CD14-positive monocyte (primary cell): ENCODE results near the gene C1QBP. TPM values are rescaled to one million over a fixed set of nuclear protein-coding genes. Genes with fewer than 3 reads are reported as not detected.

ENCODE experiments used
- DNase-seq, 3 donors: peaks; one replicate each; pipeline ENCODE4 v3.0.0-alpha.2; 2011 to 2022
- H2AFZ ChIP-seq: 2 replicates; pipeline ENCODE4 v1.6.0; 2012; ENCODE audit warnings: mild to moderate bottlenecking, low read depth, low read length, inconsistent platforms; ENCODE audit not compliant: insufficient read depth, poor library complexity, severe bottlenecking
- H3K27ac ChIP-seq, 2 donors: 1 replicate in 1 of 2; 2 replicates in 1 of 2; pipeline ENCODE4 v1.5.1; 2012 to 2013; ENCODE audit warnings: low read length in 2 of 2, control low read depth in 1 of 2, inconsistent platforms in 1 of 2, low read depth in 1 of 2, mild to moderate bottlenecking in 1 of 2
- H3K27me3 ChIP-seq, 2 donors: one replicate each; pipeline versions ENCODE4 v1.6.0 to v1.6.1; 2011 to 2013; ENCODE audit warnings: low read length in 2 of 2; ENCODE audit not compliant: control insufficient read depth in 2 of 2, insufficient read depth in 2 of 2
- H3K36me3 ChIP-seq, 2 donors: replicated peaks in 1 of 2; 1 replicate in 1 of 2; 2 replicates in 1 of 2; pipeline versions ENCODE4 v1.5.1 to v1.6.1; 2012 to 2013; ENCODE audit warnings: low read length in 2 of 2, control low read depth in 1 of 2, inconsistent platforms in 1 of 2, mild to moderate bottlenecking in 1 of 2; ENCODE audit not compliant: insufficient read depth in 2 of 2, control insufficient read depth in 1 of 2
- H3K4me1 ChIP-seq, 2 donors: 1 replicate in 1 of 2; 2 replicates in 1 of 2; pipeline versions ENCODE4 v1.5.1 to v1.6.1; 2012 to 2013; ENCODE audit warnings: low read length in 2 of 2, control low read depth in 1 of 2, inconsistent platforms in 1 of 2, mild to moderate bottlenecking in 1 of 2, moderate library complexity in 1 of 2; ENCODE audit not compliant: insufficient read depth in 2 of 2, control insufficient read depth in 1 of 2
- H3K4me2 ChIP-seq: replicated peaks from 2 replicates; pipeline ENCODE3; 2012; ENCODE audit warnings: low read length, moderate library complexity, mild to moderate bottlenecking; ENCODE audit not compliant: poor library complexity, severe bottlenecking; ENCODE audit errors: extremely low read depth
- H3K4me3 ChIP-seq, 3 experiments: fragments of 200-600 bp in 1 of 3; sonication (generic) in 1 of 3; replicated peaks in 1 of 3; 1 replicate in 2 of 3; 2 replicates in 1 of 3; pipeline ENCODE4 v1.5.1; 2011 to 2013; ENCODE audit warnings: low read length in 3 of 3, mild to moderate bottlenecking in 3 of 3, control low read depth in 2 of 3, low read depth in 2 of 3, inconsistent platforms in 1 of 3, moderate library complexity in 1 of 3
- H3K79me2 ChIP-seq: 2 replicates; pipeline ENCODE4 v1.6.0; 2012; ENCODE audit warnings: mild to moderate bottlenecking, control low read depth, inconsistent platforms, low read length, moderate library complexity; ENCODE audit not compliant: insufficient read depth
- H3K9ac ChIP-seq: 2 replicates; pipeline ENCODE4 v1.6.0; 2017; ENCODE audit warnings: low read length, mild to moderate bottlenecking; ENCODE audit not compliant: insufficient read depth, poor library complexity, severe bottlenecking
- H3K9me3 ChIP-seq, 2 donors: replicated peaks in 1 of 2; 1 replicate in 1 of 2; 2 replicates in 1 of 2; pipeline versions ENCODE4 v1.5.1 to v1.6.1; 2012 to 2013; ENCODE audit warnings: low read length in 2 of 2, control low read depth in 1 of 2; ENCODE audit not compliant: control insufficient read depth in 1 of 2, insufficient read depth in 1 of 2
- H4K20me1 ChIP-seq: 2 replicates; pipeline ENCODE4 v1.6.0; 2012; ENCODE audit warnings: mild to moderate bottlenecking, low read length, control low read depth, moderate library complexity; ENCODE audit not compliant: insufficient read depth
- H3K27ac Mint-ChIP-seq, 7 donors: one replicate each; pipeline ENCODE4 v1.8.0; 2020; ENCODE audit warnings: mild to moderate bottlenecking in 7 of 7, mixed read lengths in 7 of 7, moderate library complexity in 6 of 7, inconsistent platforms in 2 of 7
- H3K27me3 Mint-ChIP-seq, 3 donors: one replicate each; pipeline ENCODE4 v1.8.0; 2021 to 2022; ENCODE audit warnings: low read depth in 3 of 3, mild to moderate bottlenecking in 3 of 3, mixed read lengths in 3 of 3, moderate library complexity in 3 of 3, inconsistent platforms in 1 of 3
- H3K36me3 Mint-ChIP-seq, 2 donors: one replicate each; pipeline ENCODE4 v1.8.0; 2020; ENCODE audit warnings: mixed read lengths in 2 of 2, inconsistent platforms in 1 of 2, mild to moderate bottlenecking in 1 of 2
- H3K4me1 Mint-ChIP-seq: one replicate; pipeline ENCODE4 v1.8.0; 2020; ENCODE audit warnings: mild to moderate bottlenecking, mixed read lengths
- H3K4me3 Mint-ChIP-seq, 2 donors: one replicate each; pipeline ENCODE4 v1.8.0; 2020; ENCODE audit warnings: mild to moderate bottlenecking in 2 of 2, mixed read lengths in 2 of 2, moderate library complexity in 1 of 2
- H3K9me3 Mint-ChIP-seq, 7 donors: one replicate each; pipeline ENCODE4 v1.8.0; 2020 to 2022; ENCODE audit warnings: mixed read lengths in 7 of 7, mild to moderate bottlenecking in 6 of 7, moderate library complexity in 6 of 7, inconsistent platforms in 2 of 7
- WGBS: methylation state at CpG from one replicate; pipeline ENCODE4 v1.1.5; 2013; ENCODE audit warnings: missing lambda C conversion rate; ENCODE audit not compliant: insufficient coverage; 5-methylcytosine and 5-hydroxymethylcytosine counted together
- intact Hi-C, 2 donors: fragments of 100-400 bp; cut with micrococcal nuclease; formaldehyde crosslinking; loops; one replicate each; pipeline versions ENCODE4 v1.15.0 to v1.15.1; 2023
- polyA plus RNA-seq, 3 donors: library from polyadenylated mRNA; depleted of rRNA in 1 of 3; unstranded in 2 of 3; stranded (reverse) in 1 of 3; fragments of 300-500 nt in 2 of 3; fragments of >200 nt in 1 of 3; fragmentation: Illumina TruSeq in 2 of 3; gene quantifications; 1 replicate in 2 of 3; 2 replicates in 1 of 3; pipeline ENCODE4 v1.2.3, GENCODE V29; 2012 to 2021
- TF ChIP-seq, protein P1 (sequence below): fragments of 200-600 bp; IDR thresholded peaks from one replicate; pipeline ENCODE4 v1.8.0; 2022; ENCODE audit warnings: antibody characterized with exemption, mild to moderate bottlenecking

Gene C1QBP
- polyA plus RNA-seq, 3 donors, result 32.7 to 169 (median 122) TPM

DNA sequence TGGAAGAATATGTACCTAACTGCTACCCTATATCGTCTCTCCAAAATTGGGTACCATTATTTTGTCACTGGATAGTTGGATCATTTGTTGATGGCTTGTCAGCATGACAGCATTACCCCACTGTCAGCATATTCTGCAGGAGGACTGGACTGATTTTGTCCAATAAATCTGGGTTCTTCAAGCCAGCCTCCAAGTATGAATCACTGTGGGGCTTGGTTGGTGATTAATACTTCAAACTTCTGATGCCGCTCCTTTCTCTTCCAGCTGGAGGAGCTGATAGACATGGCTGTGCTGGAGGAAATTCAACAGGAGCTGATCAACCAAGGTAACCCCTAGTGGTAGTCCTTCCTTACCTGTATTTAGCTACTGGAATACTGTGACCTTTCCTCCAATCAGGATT is 16.4 kb downstream of the C1QBP start:
- peaks cover 0 to 2% (median 0%) of the 10 kb centered on the region in 3 donors for H3K27me3 Mint-ChIP-seq
- no peak overlapping the region for H3K27ac Mint-ChIP-seq
- H3K4me1 ChIP-seq, result peaks cover 15 to 20% of the 10 kb centered on the region in 2 donors
- H3K9ac ChIP-seq, result no peak overlapping the region
- H3K9me3 Mint-ChIP-seq, result no peaks in the 10 kb centered on the region
- peaks cover 48% of the 10 kb centered on the region for H3K79me2 ChIP-seq
- no peaks in the 10 kb centered on the region for H4K20me1 ChIP-seq
- WGBS, result 100% methylated on average over 1 of the region's 2 CpGs
- H3K4me1 Mint-ChIP-seq, result peaks cover 20% of the 10 kb centered on the region
- TF ChIP-seq, protein P1, sequence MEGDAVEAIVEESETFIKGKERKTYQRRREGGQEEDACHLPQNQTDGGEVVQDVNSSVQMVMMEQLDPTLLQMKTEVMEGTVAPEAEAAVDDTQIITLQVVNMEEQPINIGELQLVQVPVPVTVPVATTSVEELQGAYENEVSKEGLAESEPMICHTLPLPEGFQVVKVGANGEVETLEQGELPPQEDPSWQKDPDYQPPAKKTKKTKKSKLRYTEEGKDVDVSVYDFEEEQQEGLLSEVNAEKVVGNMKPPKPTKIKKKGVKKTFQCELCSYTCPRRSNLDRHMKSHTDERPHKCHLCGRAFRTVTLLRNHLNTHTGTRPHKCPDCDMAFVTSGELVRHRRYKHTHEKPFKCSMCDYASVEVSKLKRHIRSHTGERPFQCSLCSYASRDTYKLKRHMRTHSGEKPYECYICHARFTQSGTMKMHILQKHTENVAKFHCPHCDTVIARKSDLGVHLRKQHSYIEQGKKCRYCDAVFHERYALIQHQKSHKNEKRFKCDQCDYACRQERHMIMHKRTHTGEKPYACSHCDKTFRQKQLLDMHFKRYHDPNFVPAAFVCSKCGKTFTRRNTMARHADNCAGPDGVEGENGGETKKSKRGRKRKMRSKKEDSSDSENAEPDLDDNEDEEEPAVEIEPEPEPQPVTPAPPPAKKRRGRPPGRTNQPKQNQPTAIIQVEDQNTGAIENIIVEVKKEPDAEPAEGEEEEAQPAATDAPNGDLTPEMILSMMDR, result no peak
- H3K4me2 ChIP-seq, result no peak overlapping the region
- DNase-seq, result no peak
- no peak overlapping the region for H3K27ac ChIP-seq
- H2AFZ ChIP-seq, result no peak overlapping the region
- intact Hi-C loops, result no loop called here
- H3K4me3 ChIP-seq, result no peak overlapping the region
- H3K9me3 ChIP-seq, result no peaks in the 10 kb centered on the region
- H3K36me3 ChIP-seq, result peaks cover 47 to 64% of the 10 kb centered on the region in 2 donors
- H3K27me3 ChIP-seq, result no peaks in the 10 kb centered on the region
- H3K4me3 Mint-ChIP-seq, result no peak overlapping the region
- H3K36me3 Mint-ChIP-seq, result peaks cover 48 to 60% of the 10 kb centered on the region in 2 donors

DNA sequence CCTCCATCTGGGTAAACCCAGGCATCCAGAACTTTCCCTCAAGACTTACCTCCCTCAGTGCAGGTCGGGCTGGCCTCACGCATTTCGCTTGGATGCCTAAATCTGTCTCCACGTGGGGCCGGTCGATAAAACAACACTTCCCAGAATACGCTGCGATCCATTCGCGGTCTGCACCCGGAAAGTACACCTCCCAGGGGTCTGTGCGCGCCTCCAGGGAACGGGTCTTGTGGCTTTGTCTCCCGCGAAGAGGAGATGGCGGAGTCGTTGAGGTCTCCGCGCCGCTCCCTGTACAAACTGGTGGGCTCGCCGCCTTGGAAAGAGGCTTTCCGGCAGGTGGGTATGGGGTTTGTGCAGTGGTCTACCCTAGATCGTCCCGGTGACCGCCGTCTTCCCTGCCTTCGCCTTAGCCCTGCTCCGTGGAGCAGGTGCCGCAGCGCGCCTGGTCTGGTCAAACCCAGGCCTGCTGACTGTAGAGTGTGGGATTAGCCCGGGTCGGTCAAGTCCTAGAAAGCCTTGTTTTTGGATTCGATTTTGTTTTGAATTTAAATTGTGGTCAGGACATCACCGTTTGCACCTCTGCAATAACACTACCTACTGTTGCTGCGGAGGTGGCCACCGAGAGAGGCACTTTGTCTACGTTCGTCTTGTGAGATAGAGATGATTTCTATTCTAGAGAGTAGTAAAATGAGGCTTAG is 18.8 kb downstream of the C1QBP start, which contains the start of gene RPAIN:
Gene RPAIN, plus strand, starts transcription at position 224 of the 695 bp plus-strand sequence. Its CDS starts 29 bp downstream, at position 253.
- peaks cover 32 to 50% of the 10 kb centered on the region in 2 donors for H3K36me3 Mint-ChIP-seq
- WGBS, result under 1% methylated on average over 35 of the region's 41 CpGs

More for the DNA sequence above, 18.8 kb downstream of the C1QBP start, which contains the start of gene RPAIN:
- peak within 1 kb of the TSS; percentile 88 to 97 (median 95) for H3K27ac Mint-ChIP-seq
- H3K9me3 Mint-ChIP-seq, result no peaks in the 10 kb centered on the region
- TF ChIP-seq, protein P1, result no peak
- intact Hi-C loops, result loop anchor here in 1 of 2 donors (2.0 to 5.0 kb wide), 2 partner anchors 19 to 67 kb away; partner anchors contain the start of genes C1QBP, DERL2 and MIS12
- H3K27me3 Mint-ChIP-seq, result peaks cover 0 to 2% (median 2%) of the 10 kb centered on the region in 3 donors
- Histone ChIP-seq H2AFZ (peak within 1 kb of the TSS; percentile 91), H3K9me3 (no peaks in the 10 kb centered on the region), H3K27ac (peak within 1 kb of the TSS; percentile 85 to 89), H3K4me3 (peak within 1 kb of the TSS; percentile 60 to 90 (median 87)), H3K27me3 (no peaks in the 10 kb centered on the region), H3K4me1 (peaks cover 15 to 20% of the 10 kb centered on the region in 2 donors), H4K20me1 (no peaks in the 10 kb centered on the region), H3K36me3 (peaks cover 37 to 58% of the 10 kb centered on the region in 2 donors), H3K4me2 (peak within 1 kb of the TSS; percentile 84), H3K79me2 (peaks cover 64% of the 10 kb centered on the region), H3K9ac (peak within 1 kb of the TSS; percentile 74)
- H3K4me3 Mint-ChIP-seq, result peak within 1 kb of the TSS; percentile 98 to 99
- peaks cover 23% of the 10 kb centered on the region for H3K4me1 Mint-ChIP-seq
- peak; percentile 51 to 78 (median 70) for DNase-seq
